Fibroblast of skin of left biceps (primary cell): ENCODE measurements around the gene NANOS2.
"Not testable (repeated sequence)": the region's sequence is repeated elsewhere in the genome, so short reads cannot be mapped to it uniquely, and the experiment has no call there.

Source experiments
- DNase-seq, 2 experiments: peaks; one replicate each; pipeline ENCODE4 v3.0.0-alpha.2; 2013; ENCODE audit warnings: low read depth in 2 of 2

Gene NANOS2

GRCh38 chr19:45876161-45876410, 38.5 kb downstream of the NANOS2 start:
- DNase-seq: no peak

GRCh38 chr19:45874620-45874966, 40.0 kb downstream of the NANOS2 start:
- no peak for DNase-seq

GRCh38 chr19:45873219-45873772, 41.3 kb downstream of the NANOS2 start:
- DNase-seq: no peak

- no peak for DNase-seq
Measured at GRCh38 chr19:45872095-45872919, 42.3 kb downstream of the NANOS2 start.

- DNase-seq: no peak
Measured at GRCh38 chr19:45870798-45871197, 43.8 kb downstream of the NANOS2 start.

GRCh38 chr19:45867241-45867640, 47.3 kb downstream of the NANOS2 start:
- not testable (repeated sequence) for DNase-seq

- no peak for DNase-seq
Measured at GRCh38 chr19:45866400-45867176, 48.0 kb downstream of the NANOS2 start.

GRCh38 chr19:45865269-45865948, 49.2 kb downstream of the NANOS2 start:
- DNase-seq: no peak

GRCh38 chr19:45864629-45865082, 49.9 kb downstream of the NANOS2 start:
- DNase-seq: no peak

GRCh38 chr19:45863840-45864628, 50.5 kb downstream of the NANOS2 start, which contains the start of gene FOXA3:
Gene FOXA3, plus strand, starts transcription at chr19:45864326. Its CDS starts 131 bp downstream, at chr19:45864457.
- DNase-seq: no peak

GRCh38 chr19:45863335-45863839, 51.2 kb downstream of the NANOS2 start:
- no peak for DNase-seq
